NCI-H2171 treated with DMSO at 0.1 percent for 48 hours (cell line): Measurements from ENCODE around the gene TTBK2.

Source experiments
- DNase-seq: peaks from one replicate; lab custom pipeline; 2025; lab: John Stamatoyannopoulos, UW

TTBK2 gene

GRCh38 chr15:42692536-42692935 lies 228.0 kb downstream of the TTBK2 start:
- DNase-seq, result no peak

GRCh38 chr15:42691770-42692169 lies 228.8 kb downstream of the TTBK2 start:
- DNase-seq, result no peak

GRCh38 chr15:42691308-42691707 lies 229.3 kb downstream of the TTBK2 start:
- DNase-seq, result no peak
